Activated CD4-positive, alpha-beta T cell treated with anti-CD3 and anti-CD28 coated beads, Interleukin-2, amount 50 U/mL, for 48 hours (primary cell): ENCODE measurements around the gene SLC2A1.
A peak's percentile ranks its signal among the peaks of the same experiment; 100 is the strongest.

Experiments used
- DNase-seq, 2 experiments: peaks; one replicate each; pipeline ENCODE4 v3.0.0-alpha.2; 2020

The SLC2A1 gene

GRCh38 chr1:42958488-42959319 lies at the start of gene SLC2A1:
Gene SLC2A1 (minus strand): TSS chr1:42958868. CDS start chr1:42958651, 217 bp downstream.
- DNase-seq = peak; percentile 97

GRCh38 chr1:43007377-43008114 lies 48.9 kb upstream of the SLC2A1 start:
- no peak for DNase-seq

- DNase-seq = no peak
Observed at GRCh38 chr1:43005460-43006361, 47.0 kb upstream of the SLC2A1 start.

GRCh38 chr1:43004587-43005459 lies 46.2 kb upstream of the SLC2A1 start:
- DNase-seq = no peak

DNA sequence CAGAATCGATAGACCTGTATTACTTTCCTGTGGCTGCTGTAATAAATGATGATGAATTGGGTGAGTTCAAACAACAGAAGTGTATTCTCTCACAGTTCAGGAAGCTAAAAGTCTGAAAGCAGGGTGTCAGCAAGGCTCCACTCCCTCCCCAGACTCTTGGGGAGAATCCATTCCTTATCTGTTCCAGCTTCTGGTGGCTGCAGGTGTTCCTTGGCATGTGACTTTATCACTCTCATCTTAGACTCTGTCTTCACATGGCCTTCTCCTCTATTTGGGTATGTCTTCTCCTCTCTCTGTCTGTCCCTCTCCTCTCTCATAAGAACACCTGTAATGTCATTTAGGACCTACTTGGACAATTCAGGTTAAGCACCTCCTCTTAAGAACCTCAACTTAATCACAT lies 44.1 kb upstream of the SLC2A1 start:
- DNase-seq = no peak

GRCh38 chr1:43002116-43002515 lies 43.4 kb upstream of the SLC2A1 start:
- no peak for DNase-seq

- no peak for DNase-seq
Observed at GRCh38 chr1:43001434-43001833, 42.8 kb upstream of the SLC2A1 start.

DNA sequence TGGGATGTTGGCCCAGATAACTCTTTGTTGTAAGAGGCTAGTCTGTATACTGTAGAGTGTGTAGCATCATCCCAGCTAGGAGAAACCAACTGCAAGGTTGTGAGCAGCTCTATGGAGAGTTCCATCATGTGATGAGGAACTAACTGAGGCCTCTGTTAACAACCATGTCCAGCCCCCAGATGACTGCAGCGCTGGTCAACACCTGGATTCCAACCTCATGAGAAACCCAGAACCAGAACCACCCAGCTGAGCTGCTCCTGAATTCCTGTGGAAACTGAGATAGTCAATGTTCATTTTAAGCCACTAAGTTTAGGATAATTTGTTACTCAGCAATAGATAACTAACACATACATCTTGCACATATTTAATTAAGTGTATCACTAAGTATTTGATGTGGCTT lies 41.6 kb upstream of the SLC2A1 start:
- no peak for DNase-seq

- DNase-seq = no peak
Observed at GRCh38 chr1:42999308-42999707, 40.6 kb upstream of the SLC2A1 start.

- no peak for DNase-seq
Observed at GRCh38 chr1:42998386-42998785, 39.7 kb upstream of the SLC2A1 start.

- no peak for DNase-seq
Observed at GRCh38 chr1:42996384-42996970, 37.8 kb upstream of the SLC2A1 start.

DNA sequence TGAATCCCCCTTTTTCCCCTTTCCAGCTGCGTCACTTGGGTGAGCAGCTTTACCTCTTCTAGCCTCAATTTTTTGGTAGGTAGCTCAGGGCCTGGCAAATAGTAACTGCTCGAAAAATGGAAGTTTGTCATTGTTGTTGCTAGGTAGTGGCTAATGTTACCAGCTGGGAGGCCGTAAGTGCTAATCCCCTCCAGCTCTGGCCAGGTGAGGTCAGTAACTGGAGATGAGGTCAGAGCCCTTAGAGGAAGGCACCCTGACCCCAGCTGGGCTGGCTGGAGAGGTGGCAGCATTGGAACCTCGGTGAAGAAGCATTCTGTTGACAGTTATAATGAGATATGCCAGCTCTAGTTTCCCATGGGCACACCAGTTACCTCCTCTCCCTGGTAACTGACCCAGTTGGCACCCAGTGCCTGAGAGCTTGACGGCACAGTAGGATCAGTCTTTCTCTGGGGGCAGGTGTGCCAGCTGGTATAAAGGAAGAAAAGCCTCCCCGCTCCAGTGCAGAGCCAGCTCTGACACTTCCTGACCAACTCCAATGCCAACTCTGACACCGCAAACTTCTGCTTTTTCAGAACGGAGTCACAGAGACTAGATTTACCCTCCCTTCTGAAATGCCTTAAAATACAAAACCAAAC lies 35.0 kb upstream of the SLC2A1 start:
- no peak for DNase-seq

DNA sequence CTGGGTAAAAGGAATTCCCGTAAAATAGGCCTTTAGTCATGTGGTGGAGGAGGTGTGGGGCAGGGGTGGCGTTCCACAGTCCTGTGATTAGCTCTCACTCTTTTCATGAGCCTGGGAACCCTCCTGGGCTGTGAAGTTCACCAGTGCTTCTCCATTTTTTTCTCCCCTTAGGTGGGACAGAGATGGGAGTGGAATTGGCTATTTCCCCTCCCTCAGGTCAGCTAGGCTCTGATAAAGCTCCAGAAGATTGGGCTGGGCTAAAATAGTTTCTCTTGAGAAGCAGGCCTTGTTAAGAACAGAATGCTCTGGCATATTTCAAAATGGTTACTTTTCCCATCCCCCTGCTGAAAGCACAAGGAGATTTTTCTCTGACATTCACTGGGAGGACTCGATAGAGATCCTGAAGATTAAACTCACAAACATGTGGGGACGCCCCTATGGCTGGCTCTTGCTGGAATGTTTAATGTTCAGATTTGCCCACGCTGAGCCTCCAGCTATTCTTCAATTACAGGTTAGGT lies 33.4 kb upstream of the SLC2A1 start:
- no peak for DNase-seq

DNA sequence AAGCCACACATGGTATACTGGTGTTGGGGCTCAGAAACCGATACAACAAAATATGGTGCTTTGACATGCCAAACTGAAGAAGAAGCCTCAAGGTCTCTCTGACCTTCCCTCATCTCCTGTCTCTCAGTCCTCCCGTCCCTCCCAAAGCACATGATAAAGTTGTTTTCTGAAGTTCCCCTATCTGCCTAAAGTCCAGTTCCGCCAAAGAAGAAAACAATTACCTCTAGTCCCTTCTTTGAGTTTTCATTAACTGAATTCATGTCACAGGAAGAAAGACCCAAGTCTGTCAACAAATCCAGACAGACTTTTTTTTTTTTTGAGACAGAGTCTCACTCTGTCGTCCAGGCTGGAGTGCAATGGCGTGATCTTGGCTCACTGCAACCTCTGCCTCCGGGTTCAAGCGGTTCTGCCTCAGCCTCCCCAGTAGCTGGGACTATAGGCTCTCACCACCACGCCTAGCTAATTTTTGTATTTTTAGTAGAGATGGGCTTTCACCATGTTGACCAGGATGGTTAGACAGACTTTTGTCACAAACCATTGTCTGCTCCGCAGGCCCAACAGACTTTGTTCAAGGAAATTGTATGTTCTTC lies 32.2 kb upstream of the SLC2A1 start:
- no peak for DNase-seq

DNA sequence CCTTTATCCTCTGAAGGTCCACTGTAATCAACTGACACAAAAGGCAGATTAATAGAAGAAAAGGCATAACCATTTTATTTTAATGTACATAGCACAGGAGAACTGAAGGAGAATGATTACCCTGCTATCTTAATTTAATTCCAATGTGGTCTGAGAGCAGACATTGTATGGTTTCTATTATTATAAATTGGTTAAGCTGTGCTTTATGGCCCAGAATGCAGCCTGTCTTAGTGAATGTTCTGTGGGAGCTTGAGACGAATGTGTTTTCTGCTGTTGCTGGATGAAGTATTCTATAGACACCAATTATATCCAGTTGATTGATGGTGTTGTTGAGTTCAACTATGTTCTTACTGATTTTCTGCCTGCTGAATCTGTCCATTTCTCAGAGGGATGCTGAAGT lies 25.0 kb upstream of the SLC2A1 start:
- DNase-seq = no peak

DNA sequence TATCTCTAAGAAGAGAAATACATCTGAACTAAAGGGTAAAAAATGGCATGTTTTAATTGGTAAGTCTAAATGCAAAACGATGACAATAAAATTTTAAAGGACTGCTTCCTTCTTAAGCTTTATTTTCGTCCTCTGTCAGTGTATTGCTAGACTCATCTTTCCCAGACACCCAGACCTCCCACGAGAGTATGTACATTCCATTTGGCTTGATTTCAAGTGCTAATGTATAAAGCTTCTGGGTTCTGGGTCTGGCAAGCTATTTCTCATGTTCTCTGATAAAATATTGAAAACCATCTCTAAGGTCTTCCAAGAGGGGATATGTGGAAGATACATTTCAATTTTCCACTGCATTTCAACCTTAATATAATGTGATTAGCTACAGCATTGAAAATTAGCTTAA lies 24.6 kb upstream of the SLC2A1 start:
- no peak for DNase-seq

DNA sequence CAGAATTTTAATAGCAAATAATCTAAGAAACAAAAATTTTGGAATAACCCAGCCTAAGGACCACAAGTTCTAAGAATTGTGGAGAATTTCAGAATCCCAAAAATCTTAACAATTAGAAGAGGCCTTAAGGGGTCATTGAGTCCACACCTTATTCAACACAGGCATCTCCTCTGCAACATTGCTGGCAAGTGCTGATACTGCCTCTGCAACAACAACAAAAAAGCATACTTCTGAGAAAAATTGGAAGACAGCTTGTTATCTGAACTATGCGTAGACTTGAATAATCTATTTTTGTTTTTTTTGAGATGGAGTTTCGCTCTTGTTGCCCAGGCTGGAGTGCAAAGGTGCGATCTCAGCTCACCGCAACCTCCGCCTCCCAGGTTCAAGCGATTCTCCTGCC lies 24.0 kb upstream of the SLC2A1 start:
- no peak for DNase-seq

DNA sequence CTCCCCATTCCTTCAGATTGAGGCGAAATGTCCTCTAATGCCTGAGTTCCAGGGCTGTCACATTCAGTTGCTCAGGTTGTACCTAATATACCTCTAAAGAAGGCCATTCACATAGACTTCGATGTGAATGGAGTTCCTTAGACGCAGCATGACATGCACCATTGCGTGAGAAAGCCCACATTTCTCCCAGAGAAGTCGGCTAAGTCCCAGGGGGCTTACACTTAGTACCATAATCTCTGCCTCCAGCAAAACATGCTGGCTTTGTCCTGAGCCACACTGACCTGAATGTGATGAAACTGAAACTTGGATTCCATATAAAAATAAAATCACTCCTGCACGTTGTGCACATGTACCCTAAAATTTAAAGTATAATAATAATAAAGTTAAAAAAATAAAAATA lies 23.2 kb upstream of the SLC2A1 start:
- no peak for DNase-seq

- DNase-seq = no peak
Observed at GRCh38 chr1:42981255-42981805, 22.7 kb upstream of the SLC2A1 start.
